WTC11 (cell line): ENCODE measurements around the gene NINJ2.

Experiments
- AFF4 ChIP-seq: sonication (generic); formaldehyde crosslinking; IDR thresholded peaks from 2 replicates; pipeline ENCODE4 v1.8.1; 2023; ENCODE audit warnings: mild to moderate bottlenecking, missing genetic modification reagents, borderline replicate concordance
- ATF1 ChIP-seq: sonication (generic); formaldehyde crosslinking; IDR thresholded peaks from 2 replicates; pipeline ENCODE4 v1.8.1; 2023; ENCODE audit warnings: mild to moderate bottlenecking, moderate library complexity, missing genetic modification reagents
- ATF2 ChIP-seq: sonication (generic); formaldehyde crosslinking; IDR thresholded peaks from 2 replicates; pipeline ENCODE4 v1.8.1; 2022; ENCODE audit warnings: low read depth, missing genetic modification reagents, borderline replicate concordance
- ATF3 ChIP-seq: sonication (generic); formaldehyde crosslinking; conservative IDR thresholded peaks from 2 replicates; pipeline ENCODE4 v1.8.1; 2022; ENCODE audit warnings: mild to moderate bottlenecking, missing genetic modification reagents
- CREM ChIP-seq: sonication (generic); formaldehyde crosslinking; IDR thresholded peaks from 2 replicates; pipeline ENCODE4 v1.8.1; 2022; ENCODE audit warnings: mild to moderate bottlenecking, missing genetic modification reagents, moderate library complexity
- CTCF ChIP-seq: fragments of 200-600 bp; IDR thresholded peaks from 2 replicates; pipeline ENCODE4 v1.8.0; 2022; ENCODE audit warnings: antibody characterized with exemption
- E2F1 ChIP-seq: sonication (generic); formaldehyde crosslinking; IDR thresholded peaks from 2 replicates; pipeline ENCODE4 v1.8.0; 2022; ENCODE audit warnings: mild to moderate bottlenecking, missing genetic modification reagents
- MAX ChIP-seq: sonication (generic); formaldehyde crosslinking; IDR thresholded peaks from 2 replicates; pipeline ENCODE4 v1.8.0; 2022; ENCODE audit warnings: mild to moderate bottlenecking, missing genetic modification reagents
- MXD4 ChIP-seq: fragments of 250-450 bp; sonication (Bioruptor Pico); IDR thresholded peaks from 2 replicates; pipeline ENCODE4 v1.8.0; 2021; ENCODE audit warnings: mild to moderate bottlenecking, moderate library complexity, borderline replicate concordance
- OVOL2 ChIP-seq: fragments of 250-450 bp; sonication (Bioruptor Pico); IDR thresholded peaks from 2 replicates; pipeline ENCODE4 v1.9.0; 2021; ENCODE audit warnings: mild to moderate bottlenecking, borderline replicate concordance
- TCF7 ChIP-seq: sonication (generic); formaldehyde crosslinking; IDR thresholded peaks from 2 replicates; pipeline ENCODE4 v1.8.0; 2022; ENCODE audit warnings: mild to moderate bottlenecking, low read depth, missing genetic modification reagents, moderate library complexity
- USF2 ChIP-seq: sonication (generic); formaldehyde crosslinking; IDR thresholded peaks from 2 replicates; pipeline ENCODE4 v1.8.1; 2023; ENCODE audit warnings: mild to moderate bottlenecking, missing genetic modification reagents, moderate library complexity
- ZBTB43 ChIP-seq: sonication (generic); formaldehyde crosslinking; IDR thresholded peaks from 2 replicates; pipeline ENCODE4 v1.8.1; 2023; ENCODE audit warnings: mild to moderate bottlenecking, missing genetic modification reagents
- ZSCAN18 ChIP-seq: fragments of 250-450 bp; sonication (Bioruptor Pico); IDR thresholded peaks from 2 replicates; pipeline ENCODE4 v2.1.2; 2022; ENCODE audit warnings: mild to moderate bottlenecking, moderate library complexity

GRCh38 chr12:561391-561705, 101.9 kb downstream of the NINJ2 start:
- TF ChIP-seq E2F1: no peak
- TF ChIP-seq CTCF: no peak
- no peak for TF ChIP-seq MAX (CRISPR knock-in tag)
- no peak for TF ChIP-seq OVOL2 (CRISPR knock-in tag)
- TF ChIP-seq USF2 (CRISPR knock-in tag): no peak
- no peak for TF ChIP-seq AFF4
- TF ChIP-seq ATF1 (CRISPR knock-in tag): no peak
- no peak for TF ChIP-seq ATF2 (CRISPR knock-in tag)
- no peak for TF ChIP-seq ZSCAN18 (CRISPR knock-in tag)
- no peak for TF ChIP-seq MXD4 (CRISPR knock-in tag)
- TF ChIP-seq TCF7 (CRISPR knock-in tag): no peak
- TF ChIP-seq CREM: no peak
- no peak for TF ChIP-seq ATF3
- no peak for TF ChIP-seq ZBTB43 (CRISPR knock-in tag)
